Hematopoietic multipotent progenitor cell treated with erythropoietin and hydrocortisone succinate and interleukin-3 and kit ligand, for 8 days (in vitro differentiated cells): Measurements from ENCODE around the gene SGTA.
"Not testable (repeated sequence)": the region's sequence is repeated elsewhere in the genome, so short reads cannot be mapped to it uniquely, and the experiment has no call there.

Experiments used
- DNase-seq: peaks from one replicate; pipeline ENCODE4 v3.0.0-alpha.2; 2015

Gene SGTA

GRCh38 chr19:2722541-2723344, 60.3 kb downstream of the SGTA start:
- DNase-seq: peak; percentile 5

GRCh38 chr19:2721570-2722540, 61.2 kb downstream of the SGTA start:
- DNase-seq: no peak

- no peak for DNase-seq
These were observed 62.1 kb downstream of the SGTA start, which contains the start of gene DIRAS1 for GRCh38 chr19:2720777-2721569. DIRAS1 (minus strand) TSS chr19:2721372; CDS start chr19:2717806, 3,566 bp downstream.

GRCh38 chr19:2719920-2720776, 62.9 kb downstream of the SGTA start:
- DNase-seq: peak; percentile 28

- no peak for DNase-seq
These were observed 63.8 kb downstream of the SGTA start for GRCh38 chr19:2719232-2719735.

GRCh38 chr19:2717638-2718541, 65.2 kb downstream of the SGTA start:
- no peak for DNase-seq

GRCh38 chr19:2716722-2717637, 66.1 kb downstream of the SGTA start:
- no peak for DNase-seq

- no peak for DNase-seq
These were observed 66.8 kb downstream of the SGTA start for GRCh38 chr19:2716275-2716650.

GRCh38 chr19:2715470-2716274, 67.4 kb downstream of the SGTA start:
- DNase-seq: no peak

GRCh38 chr19:2714531-2715269, 68.4 kb downstream of the SGTA start:
- DNase-seq: no peak

GRCh38 chr19:2714102-2714501, 69.0 kb downstream of the SGTA start:
- not testable (repeated sequence) for DNase-seq

- not testable (repeated sequence) for DNase-seq
These were observed 69.9 kb downstream of the SGTA start for GRCh38 chr19:2713170-2713569.

GRCh38 chr19:2711875-2712205, 71.2 kb downstream of the SGTA start:
- no peak for DNase-seq

- DNase-seq: no peak
These were observed 71.8 kb downstream of the SGTA start for GRCh38 chr19:2711172-2711874.

- no peak for DNase-seq
These were observed 76.8 kb downstream of the SGTA start for GRCh38 chr19:2706251-2706650.
